GM18861 (cell line): ENCODE data around the gene FLYWCH1.
"Not testable (repeated sequence)": the region's sequence is repeated elsewhere in the genome, so short reads cannot be mapped to it uniquely, and the experiment has no call there.

Experiments used
- ATAC-seq: cut with Tn5 transposase; IDR thresholded peaks from one replicate; pipeline ENCODE4 v1.9.1; 2021; ENCODE audit not compliant: unreplicated experiment

The FLYWCH1 gene

DNA sequence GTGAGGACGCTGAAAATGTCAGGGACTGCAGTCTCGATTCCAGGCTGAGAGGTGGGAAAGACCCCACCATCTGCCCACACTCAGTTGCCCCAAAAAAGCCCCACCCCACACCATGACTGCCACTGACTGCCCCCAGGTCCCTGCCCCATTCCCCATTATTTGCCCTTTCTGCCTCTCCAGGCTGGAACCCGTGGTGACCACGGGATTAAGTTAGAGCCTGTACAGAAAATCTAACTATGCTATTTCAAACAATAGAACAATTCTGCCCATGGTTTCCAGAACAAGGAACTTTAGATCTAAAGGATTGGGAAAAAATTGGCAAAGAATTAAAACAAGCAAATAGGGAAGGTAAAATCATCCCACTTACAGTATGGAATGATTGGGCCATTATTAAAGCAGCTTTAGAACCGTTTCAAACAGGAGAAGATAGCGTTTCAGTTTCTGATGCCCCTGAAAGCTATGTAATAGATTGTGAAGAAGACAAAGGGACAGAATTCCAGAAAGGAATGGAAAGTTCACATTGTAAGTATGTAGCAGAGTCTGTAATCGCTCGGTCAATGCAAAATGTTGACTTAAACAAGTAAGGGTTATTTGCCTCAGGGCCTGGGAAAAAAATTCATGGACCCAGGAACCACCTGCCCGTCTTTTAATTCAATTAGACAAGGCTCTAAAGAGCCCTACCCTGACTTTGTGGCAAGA, 14.4 kb downstream of the FLYWCH1 start:
- ATAC-seq, result no peak

DNA sequence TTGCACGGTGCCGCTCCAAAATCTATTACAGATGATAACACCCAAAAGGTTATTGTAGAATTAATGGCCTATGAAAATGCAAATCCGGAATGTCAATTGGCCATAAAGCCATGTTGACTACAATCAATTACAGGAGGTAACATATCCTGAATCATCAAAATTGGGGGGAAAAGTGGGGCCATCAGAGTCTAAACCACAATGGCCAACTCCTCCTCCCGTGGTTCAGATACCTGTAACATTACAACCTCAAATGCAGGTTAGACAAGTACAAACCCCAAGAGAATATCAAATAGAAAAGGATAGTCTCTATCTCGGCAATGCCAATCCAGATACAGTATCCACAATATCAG, 14.9 kb downstream of the FLYWCH1 start:
- no peak for ATAC-seq

DNA sequence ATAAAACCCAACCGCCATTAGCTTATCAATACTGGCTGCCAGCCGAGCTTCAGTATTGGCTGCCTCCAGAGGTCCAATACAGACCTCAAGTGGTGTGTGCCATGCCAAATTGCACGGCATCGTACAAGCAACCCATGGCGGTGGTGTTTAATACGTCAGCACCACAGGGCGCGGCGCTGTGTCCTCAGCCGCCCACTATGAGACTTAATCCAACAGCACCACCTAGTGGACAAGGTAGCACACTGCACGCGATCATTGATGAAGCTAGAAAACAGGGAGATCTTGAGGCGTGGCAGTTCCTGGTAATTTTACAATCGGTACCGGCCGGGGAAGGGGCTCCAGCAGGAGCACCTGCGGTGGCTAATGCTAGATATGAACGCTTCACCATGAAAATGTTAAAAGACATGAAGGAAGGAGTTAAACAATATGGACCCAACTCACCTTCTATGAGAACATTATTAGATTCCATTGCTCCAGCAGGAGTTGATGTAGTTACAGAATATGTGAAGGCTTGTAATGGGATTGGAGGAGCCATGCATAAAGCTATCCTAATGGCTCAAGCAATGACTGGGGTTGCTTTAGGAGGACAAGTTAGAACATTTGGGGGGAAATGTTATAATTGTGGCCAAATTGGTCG, 15.4 kb downstream of the FLYWCH1 start:
- ATAC-seq, result no peak

DNA sequence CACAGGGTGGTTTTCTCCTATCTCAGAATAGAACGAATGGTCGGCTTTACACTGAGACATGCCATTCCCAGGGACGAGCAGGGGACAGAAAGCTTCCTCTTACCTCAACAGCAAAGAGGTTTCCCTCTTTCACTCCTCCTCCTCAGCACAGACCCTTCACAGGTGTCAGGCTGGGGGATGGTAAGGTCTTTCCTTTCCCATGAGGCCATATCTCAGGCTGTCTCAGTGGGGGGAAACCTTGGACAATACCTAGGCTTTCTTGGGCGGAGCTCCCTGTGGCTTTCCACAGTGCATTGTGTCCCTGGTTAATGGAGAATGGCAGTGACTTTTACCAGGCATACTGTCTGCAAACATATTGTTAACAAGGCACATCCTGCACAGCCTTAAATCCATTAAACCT, 16.4 kb downstream of the FLYWCH1 start:
- not testable (repeated sequence) for ATAC-seq

DNA sequence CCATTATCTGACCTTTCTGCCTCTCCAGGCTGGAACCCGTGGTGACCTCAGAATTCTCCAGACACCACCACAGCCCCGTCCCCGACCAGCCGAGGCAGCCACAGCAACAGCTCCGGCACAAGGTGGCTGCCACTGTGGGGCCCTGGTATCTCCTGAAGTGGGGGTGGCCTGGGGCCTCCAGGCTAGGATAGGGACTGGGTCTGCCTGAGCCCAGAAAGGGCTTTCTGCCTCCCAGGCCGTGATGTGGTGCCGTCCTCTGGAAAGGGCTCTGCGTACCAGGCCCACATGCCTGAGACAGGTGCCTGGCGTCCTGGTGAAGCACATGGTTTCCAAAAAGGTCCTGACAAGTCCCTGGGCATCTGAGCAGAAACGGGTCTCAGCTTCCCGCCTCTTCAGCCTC, 17.1 kb downstream of the FLYWCH1 start:
- ATAC-seq, result no peak

DNA sequence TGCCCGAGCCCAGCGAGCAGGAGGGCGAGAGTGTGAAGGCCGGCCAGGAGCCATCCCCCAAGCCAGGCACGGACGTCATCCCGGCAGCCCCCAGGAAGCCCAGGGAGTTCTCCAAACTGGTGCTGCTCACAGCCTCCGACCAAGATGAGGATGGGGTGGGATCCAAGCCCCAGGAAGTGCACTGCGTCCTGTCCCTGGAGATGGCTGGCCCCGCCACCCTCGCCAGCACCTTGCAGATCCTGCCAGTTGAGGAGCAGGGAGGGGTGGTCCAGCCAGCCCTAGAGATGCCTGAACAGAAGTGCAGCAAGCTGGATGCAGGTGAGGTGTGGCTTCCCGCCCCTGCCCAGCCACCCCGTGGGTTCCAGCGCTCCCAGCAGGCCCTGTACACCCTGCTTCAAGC, 18.0 kb downstream of the FLYWCH1 start:
- no peak for ATAC-seq

DNA sequence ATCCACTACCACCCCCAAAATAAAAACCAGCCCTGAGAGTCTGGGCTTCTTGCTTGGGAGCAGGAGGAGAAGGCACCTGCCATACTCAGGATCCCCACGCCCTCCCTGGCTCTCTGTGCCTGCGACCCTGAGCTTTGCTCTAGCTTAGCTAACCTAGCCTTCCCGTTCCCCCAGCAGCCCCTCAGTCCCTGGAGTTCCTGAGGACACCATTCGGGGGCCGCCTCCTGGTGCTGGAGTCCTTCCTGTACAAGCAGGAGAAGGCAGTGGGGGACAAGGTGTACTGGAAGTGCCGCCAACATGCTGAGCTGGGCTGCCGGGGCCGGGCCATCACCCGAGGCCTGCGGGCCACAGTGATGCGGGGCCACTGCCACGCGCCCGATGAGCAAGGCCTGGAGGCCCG, 18.5 kb downstream of the FLYWCH1 start:
- ATAC-seq, result no peak

DNA sequence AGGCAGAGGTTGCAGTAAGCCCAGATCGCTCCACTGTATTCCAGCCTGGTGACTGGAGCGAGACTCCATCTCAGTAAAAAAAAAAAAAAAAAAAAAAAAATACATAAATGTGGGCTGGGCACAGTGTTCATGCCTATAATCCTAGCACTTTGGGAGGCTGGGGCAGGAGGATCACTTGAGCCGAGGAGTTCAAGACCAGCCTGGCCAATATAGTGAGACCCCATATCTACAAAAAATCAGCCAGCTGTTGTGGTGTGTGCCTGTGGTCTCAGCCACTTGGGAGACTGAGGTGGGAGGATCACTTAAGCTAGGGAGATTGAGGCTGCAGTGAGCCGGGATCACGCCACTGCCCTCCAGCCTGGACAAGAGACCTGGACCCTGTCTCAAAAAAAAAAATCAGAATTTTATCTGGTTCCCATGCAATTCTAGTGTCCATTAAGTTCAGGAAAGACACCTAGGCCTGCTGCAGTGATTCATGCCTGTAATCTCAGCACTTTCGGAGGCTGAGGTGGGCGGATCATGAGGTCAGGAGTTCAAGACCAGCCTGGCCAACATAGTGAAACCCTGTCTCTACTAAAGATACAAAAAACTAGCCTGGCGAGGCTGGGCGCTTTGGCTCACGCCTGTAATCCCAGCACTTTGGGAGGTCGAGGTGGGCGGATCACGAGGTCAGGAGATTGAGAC, 19.6 kb downstream of the FLYWCH1 start:
- not testable (repeated sequence) for ATAC-seq

DNA sequence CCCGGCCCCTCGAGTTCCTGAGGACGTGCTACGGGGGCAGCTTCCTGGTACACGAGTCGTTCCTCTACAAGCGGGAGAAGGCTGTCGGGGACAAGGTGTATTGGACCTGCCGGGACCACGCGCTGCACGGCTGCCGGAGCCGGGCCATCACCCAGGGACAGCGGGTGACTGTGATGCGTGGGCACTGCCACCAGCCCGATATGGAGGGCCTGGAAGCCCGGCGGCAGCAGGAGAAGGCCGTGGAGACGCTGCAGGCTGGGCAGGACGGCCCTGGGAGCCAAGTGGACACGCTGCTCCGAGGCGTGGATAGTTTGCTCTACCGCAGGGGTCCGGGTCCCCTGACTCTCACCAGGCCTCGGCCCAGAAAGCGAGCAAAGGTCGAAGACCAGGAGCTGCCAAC, 21.4 kb downstream of the FLYWCH1 start:
- ATAC-seq, result no peak

DNA sequence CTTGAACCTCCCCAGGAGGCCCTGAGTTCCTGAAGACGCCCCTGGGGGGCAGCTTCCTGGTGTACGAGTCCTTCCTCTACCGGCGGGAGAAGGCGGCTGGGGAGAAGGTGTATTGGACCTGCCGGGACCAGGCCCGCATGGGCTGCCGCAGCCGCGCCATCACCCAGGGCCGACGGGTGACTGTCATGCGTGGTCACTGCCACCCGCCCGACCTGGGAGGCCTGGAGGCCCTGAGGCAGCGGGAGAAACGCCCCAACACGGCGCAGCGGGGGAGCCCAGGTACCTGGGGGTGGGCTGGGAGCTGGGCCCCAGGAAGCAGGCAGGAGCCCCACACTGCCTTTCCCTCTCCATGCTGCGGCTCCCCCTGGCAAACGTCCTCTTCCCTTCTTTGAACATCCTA, 22.0 kb downstream of the FLYWCH1 start:
- no peak for ATAC-seq

DNA sequence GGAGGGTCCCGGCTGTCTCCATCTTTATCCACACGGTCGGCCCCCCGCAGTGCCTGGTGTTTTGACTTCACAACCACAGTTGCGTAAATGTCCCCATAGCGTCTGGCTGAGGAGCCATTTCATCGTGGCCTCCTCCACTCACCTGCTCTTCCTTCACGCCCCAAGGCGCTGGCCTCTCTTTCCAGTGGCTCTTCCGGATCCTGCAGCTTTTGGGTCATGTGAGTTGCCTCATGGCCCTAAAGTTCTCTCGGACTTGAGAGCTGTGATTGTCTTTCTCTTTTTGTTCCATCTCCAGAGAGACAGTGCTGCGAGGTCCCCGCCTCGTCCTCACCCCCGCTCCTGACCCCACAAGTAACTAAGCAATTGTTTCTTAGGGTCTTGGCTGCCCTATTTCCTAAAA, 22.7 kb downstream of the FLYWCH1 start:
- ATAC-seq, result no peak

DNA sequence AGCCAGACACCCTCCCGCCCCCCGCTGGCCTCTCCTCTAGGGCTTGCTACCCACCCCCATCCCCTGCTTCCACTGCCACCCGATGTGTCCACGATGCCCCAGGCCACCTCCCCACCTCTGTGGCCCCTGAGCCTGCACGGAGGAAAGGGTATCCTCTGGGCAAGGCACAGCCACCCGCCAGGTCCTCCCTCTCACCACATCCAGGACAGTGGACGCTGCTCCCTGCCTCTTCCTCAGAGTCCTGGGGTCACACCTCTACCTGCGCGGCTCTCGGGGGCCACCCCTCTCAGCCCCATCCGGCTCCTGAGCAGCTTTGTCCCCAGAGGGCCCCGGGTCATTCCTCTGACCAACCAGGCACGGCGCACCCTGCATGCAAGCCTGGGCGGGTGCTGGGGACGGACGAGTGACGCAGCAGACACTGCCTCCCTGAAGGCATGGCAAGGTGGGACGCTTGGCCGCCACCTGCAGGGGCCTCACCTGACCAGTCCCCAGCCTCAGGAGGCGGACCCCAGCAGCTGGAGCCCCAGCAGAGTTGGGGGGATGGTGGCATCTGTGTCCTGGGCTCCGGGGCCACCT, 24.8 kb downstream of the FLYWCH1 start:
- ATAC-seq, result no peak

DNA sequence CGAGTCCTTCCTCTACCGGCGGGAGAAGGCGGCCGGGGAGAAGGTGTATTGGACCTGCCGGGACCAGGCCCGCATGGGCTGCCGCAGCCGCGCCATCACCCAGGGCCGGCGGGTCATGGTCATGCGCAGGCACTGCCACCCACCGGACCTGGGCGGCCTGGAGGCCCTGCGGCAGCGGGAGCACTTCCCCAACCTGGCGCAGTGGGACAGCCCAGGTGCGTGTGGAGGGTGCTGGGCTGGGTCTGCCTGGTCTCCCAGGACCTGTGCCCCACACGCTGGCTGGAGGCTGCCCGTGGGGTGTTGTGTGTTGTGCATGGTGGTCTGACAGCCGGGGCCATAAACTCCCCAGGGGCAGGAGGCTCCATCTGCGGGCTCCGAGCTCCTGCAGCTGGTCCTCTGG, 25.4 kb downstream of the FLYWCH1 start:
- no peak for ATAC-seq

DNA sequence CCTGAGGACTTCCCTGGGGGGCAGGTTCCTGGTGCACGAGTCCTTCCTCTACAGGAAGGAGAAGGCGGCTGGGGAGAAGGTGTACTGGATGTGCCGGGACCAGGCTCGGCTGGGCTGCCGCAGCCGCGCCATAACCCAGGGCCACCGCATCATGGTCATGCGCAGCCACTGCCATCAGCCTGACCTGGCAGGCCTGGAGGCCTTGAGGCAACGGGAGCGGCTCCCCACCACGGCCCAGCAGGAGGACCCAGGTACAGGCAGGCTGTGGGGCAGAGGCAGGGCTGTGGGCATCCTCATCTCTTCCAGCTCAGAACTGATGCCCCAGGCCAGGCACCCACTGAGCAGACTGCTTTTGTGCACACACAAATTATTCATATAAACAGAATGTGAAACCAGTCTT, 26.5 kb downstream of the FLYWCH1 start:
- ATAC-seq, result no peak

DNA sequence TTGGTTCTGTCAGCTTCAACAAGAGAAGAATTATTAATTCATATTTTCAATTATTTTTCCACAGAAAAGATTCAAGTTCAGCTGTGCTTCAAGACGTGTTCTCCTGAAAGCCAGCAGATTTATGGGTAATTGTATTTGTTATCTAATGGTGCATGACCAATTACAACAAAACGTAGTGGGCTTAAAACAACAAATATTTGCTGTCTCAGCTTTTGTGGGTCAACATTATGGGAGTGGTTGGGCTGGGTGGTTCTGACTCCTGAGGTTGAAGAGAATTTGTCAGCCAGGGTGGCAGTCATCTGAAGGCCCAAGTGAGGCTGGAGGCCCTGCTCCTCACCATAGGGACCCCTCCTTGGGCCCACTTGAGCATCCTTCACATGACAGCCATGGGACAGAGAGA, 28.2 kb downstream of the FLYWCH1 start:
- ATAC-seq, result no peak

DNA sequence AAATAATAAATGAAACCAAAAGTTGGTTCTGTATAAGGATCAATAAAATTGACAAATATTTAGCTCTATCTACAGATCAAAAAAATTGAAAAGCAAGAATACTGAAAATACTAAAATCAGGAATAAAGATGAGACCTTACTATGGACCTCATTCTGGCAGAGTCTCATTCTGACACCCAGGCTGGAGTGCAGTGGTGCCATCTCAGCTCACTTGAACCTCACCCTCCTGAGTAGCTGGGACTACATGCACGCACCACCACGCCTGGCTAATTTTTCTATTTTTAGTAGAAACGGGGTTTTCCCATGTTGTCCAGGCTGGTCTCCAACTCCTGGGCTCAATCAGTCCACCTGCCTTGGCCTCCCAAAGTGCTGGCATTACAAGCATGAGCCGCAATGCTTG, 30.3 kb downstream of the FLYWCH1 start:
- no peak for ATAC-seq

DNA sequence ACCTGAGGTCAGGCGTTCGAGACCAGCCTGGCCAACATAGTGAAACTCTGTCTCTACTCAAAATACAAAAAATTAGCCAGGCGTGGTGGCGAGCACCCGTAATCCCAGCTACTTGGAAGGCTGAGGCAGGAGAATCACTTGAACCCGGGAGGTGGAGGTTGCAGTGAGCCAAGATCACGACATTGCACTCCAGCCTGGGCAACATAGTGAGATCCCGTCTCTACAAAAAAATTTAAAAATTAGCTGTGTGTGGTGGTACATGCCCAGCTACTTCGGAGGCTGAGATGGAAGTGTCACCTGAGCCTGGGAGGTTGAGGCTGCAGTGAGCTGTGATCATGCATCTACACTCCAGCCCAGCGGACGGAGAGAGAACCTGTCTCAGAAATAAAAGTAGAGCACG, 32.0 kb downstream of the FLYWCH1 start:
- ATAC-seq, result not testable (repeated sequence)

DNA sequence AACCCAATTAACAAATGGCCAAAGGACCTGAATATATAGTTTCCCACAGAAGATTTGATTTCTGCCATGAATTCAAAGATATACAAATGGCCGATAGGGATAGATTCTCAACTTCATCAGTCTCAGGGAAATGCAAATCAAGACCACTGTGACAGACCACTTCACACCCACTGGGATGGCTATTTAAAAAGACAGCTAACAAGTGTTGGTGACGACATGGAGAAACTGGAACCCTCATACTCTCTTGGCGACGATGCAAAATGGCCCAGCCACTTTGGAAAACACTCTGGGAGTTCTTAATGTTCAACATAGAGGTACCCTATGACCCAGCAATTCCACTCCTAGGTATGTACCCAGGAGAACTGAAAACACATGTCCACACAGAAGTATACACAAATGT, 34.9 kb downstream of the FLYWCH1 start:
- ATAC-seq, result no peak

DNA sequence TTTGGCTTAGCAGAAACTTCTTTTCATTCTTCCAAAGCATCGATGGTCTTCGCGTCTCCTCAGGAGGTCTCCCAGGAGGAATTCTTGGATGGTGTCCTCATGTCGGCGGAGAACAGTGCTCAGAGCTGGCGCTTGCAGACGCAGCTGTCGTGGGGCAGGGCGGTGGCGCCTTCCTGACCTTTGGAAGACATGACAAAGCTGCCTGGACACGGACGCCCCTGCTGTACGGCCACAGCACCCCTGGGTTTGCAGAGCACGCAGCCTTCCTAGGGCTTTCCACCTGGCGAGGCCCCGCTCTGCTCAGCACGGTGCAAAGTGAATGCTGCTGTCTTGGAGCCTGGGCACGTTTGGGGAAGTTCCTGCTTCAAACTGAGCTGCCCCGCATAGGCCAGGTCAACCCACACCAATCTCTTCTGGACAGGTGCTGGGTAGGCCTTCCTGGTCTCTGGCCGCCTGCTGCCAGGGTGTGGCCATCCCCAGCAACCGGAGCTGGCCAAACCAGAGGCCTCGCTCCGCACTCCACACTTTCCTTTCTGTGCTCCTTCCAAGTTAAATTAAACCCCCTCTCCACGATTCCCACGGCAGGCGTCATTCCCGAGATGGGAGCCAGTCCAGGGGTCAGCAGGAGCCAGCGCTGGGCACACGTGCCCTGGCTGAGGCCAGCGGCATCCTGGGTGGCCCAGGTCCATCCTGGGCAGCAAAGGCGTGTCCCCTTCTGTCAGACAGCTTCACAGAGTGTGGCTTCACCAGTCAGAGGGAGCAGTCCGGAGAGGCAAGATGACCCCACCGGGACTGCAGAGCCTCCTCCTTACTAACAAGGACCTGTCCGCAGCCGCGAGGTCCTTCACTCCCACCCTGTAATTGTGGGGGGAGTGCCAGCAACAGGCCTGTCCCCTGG, 37.3 kb downstream of the FLYWCH1 start:
- no peak for ATAC-seq

DNA sequence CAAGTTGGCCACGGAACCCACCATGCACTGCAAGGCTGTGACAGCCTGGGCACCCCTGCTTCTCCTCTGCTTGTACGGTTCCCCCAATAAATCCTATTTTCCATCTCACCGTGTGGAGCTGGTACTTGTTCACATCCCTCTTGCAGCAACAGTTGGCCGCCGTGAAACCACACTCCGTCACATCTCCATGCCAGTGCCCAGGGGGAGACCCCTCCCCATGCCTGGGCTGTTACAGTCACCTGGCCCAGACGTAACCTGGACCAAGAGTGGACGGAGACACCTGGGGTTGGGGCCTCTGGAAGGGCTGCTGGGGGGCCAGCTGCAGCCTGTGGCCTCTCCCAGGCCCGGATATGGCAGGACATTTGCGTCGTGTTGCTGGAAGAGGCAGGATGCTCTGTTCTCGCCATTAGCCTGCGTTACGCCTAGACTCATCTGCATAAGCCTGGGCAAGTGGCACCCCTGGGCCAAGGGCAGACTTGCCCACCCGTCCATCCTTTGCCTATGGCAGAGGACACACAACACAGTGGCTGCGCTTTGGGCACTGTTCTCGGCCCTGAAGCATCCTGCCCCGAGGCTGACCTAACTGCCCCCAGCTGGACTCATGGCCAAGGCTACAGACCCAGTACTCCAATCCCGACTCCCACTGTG, 38.1 kb downstream of the FLYWCH1 start:
- ATAC-seq, result no peak

DNA sequence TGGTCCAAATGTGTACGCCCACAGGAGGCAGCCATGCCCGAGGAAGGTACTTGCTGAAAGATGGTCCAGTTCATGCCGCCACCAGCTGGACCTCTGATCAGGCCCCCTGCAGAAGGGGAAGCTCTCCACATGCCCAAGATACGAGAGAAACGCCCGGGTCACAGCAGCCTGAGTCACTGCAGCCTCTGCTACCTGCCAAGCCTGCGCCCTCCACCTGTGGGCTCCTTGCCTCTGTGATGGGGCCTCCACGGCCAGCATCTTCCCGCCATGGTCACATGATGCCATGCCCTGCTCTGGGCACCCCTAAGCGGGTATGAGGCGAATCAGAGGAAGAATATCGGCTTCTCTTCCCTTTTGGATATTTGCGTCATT, 38.6 kb downstream of the FLYWCH1 start:
- ATAC-seq, result no peak
